GM12892 (cell line): ENCODE results near the gene GPI.

Experiments used
- DNase-seq: peaks from one replicate; pipeline ENCODE4 v3.0.0; 2011; ENCODE audit not compliant: insufficient read length
- FAIRE-seq: peaks from 2 replicates; lab custom pipeline; 2011; peaks lifted over from hg19 to GRCh38; lab: Jason Lieb, UNC
- POLR2A ChIP-seq: IDR thresholded peaks from 2 replicates; pipeline ENCODE4 v1.6.1; 2011; ENCODE audit warnings: low read depth, low read length, control low read depth
- POLR2AphosphoS5 ChIP-seq: IDR thresholded peaks from 2 replicates; pipeline ENCODE4 v1.6.1; 2011; ENCODE audit warnings: low read depth, low read length, control low read depth
- TAF1 ChIP-seq: IDR thresholded peaks from 2 replicates; pipeline ENCODE4 v1.6.1; 2011; ENCODE audit warnings: low read depth, mild to moderate bottlenecking, control low read depth, low read length, borderline replicate concordance

The GPI gene

GRCh38 chr19:34345947-34346351, 19.0 kb upstream of the GPI start:
- DNase-seq (peak; percentile 65), FAIRE-seq (peak; percentile 70)
- TF ChIP-seq POLR2A (no peak), TAF1 (no peak), POLR2AphosphoS5 (no peak)

- DNase-seq (no peak), FAIRE-seq (no peak)
- TF ChIP-seq TAF1 (no peak), POLR2A (no peak), POLR2AphosphoS5 (no peak)
These were observed 17.3 kb upstream of the GPI start for GRCh38 chr19:34347561-34348165.

- TF ChIP-seq POLR2A (no peak), TAF1 (no peak), POLR2AphosphoS5 (no peak)
- FAIRE-seq = no peak
- no peak for DNase-seq
These were observed 16.0 kb upstream of the GPI start for GRCh38 chr19:34348899-34349487.

- TF ChIP-seq POLR2AphosphoS5 (no peak), POLR2A (no peak), TAF1 (no peak)
- no peak for DNase-seq
- no peak for FAIRE-seq
These were observed 14.8 kb upstream of the GPI start for GRCh38 chr19:34350161-34350561.

- no peak for DNase-seq
- TF ChIP-seq POLR2AphosphoS5 (no peak), POLR2A (no peak), TAF1 (no peak)
- no peak for FAIRE-seq
These were observed 13.6 kb upstream of the GPI start for GRCh38 chr19:34351382-34351826.

GRCh38 chr19:34353546-34353945, 11.4 kb upstream of the GPI start:
- DNase-seq = no peak
- FAIRE-seq = no peak
- TF ChIP-seq TAF1 (no peak), POLR2AphosphoS5 (no peak), POLR2A (no peak)

- DNase-seq (no peak), FAIRE-seq (no peak)
- no peak for TF ChIP-seq TAF1
- TF ChIP-seq POLR2A = no peak
These were observed 9.8 kb upstream of the GPI start for GRCh38 chr19:34355201-34355600.

- FAIRE-seq (no peak), DNase-seq (no peak)
- TF ChIP-seq TAF1 = no peak
- no peak for TF ChIP-seq POLR2AphosphoS5
- TF ChIP-seq POLR2A = no peak
These were observed 8.1 kb upstream of the GPI start for GRCh38 chr19:34356875-34357274.

- FAIRE-seq (no peak), DNase-seq (no peak)
- TF ChIP-seq POLR2A = no peak
- no peak for TF ChIP-seq TAF1
- no peak for TF ChIP-seq POLR2AphosphoS5
These were observed 7.6 kb upstream of the GPI start for GRCh38 chr19:34357431-34357830.

GRCh38 chr19:34359140-34359953, 5.6 kb upstream of the GPI start:
- FAIRE-seq (peak; percentile 99), DNase-seq (peak; percentile 96)
- TF ChIP-seq POLR2A = peak; percentile 51; the same call in 1 of the 2 replicates
- TF ChIP-seq TAF1 = no peak
- TF ChIP-seq POLR2AphosphoS5 = no peak; the same call in 1 of the 2 replicates

- TF ChIP-seq TAF1 (no peak), POLR2A (no peak), POLR2AphosphoS5 (no peak)
- DNase-seq (no peak), FAIRE-seq (no peak)
These were observed 5.1 kb upstream of the GPI start for GRCh38 chr19:34359954-34360315.
